ENCODE measurements around the gene FLVCR1.
"Not testable (repeated sequence)": the region's sequence is repeated elsewhere in the genome, so short reads cannot be mapped to it uniquely, and the experiment has no call there.

FLVCR1 gene

DNA sequence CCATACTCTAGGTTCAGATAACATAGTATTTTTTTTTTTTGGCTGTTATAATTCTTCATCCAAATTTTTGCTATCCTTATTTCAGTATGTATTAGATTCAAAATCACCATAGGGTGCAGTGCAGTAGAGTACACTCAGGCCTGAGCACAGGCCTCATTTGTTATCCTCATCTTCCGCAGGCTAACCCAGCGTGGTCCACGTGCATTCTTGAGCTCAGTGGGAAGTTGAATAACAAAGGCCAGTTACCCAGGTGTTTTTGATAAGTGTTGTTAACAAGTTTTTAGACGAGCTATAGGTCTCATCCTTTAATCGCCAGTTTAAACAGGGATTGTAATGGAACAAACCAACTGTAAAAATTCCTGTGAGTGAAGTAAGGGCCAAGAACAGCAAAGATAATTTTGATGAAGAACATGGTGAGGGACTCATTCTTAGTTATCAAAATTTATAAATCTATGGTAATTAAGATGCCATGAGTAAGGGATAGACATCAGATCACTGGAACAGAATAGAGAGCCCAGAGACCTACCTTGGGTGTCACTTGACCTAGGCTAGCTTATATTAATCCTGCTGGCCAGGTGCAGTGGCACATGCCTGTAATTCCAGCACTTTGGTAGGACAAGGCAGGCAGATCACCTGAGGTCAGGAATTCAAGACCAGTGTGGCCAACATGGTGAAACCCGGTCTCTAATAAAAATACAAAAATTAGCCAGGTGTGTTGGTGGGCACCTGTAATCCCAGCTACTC is 22.0 kb downstream of the FLVCR1 start:
- DNase-seq (ENCODE audit: insufficient read length, low spot score): no peak
- FAIRE-seq: no peak
- TF ChIP-seq POLR2A (IDR thresholded peaks at IDR 0.05; ENCODE audit: low read depth, low read length): no peak

DNA sequence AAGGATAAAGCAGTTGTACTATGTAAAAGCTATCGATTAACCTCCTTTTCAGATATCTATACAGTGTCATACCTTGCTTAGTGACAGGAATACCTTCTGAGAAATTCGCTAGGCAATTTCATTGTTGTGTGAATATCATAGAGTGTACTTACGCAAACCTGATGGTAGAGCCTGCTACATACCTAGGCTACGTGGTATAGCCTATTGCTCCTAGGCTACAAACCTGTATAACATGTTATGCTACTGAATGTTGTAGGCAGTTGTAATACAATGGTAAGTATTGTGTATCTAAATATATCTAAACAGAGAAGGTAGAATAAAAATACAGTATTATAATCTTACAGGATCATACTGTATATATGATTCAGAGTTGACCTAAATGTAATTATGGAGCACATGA is 26.5 kb downstream of the FLVCR1 start:
- no peak for TF ChIP-seq POLR2A (IDR thresholded peaks at IDR 0.05; ENCODE audit: low read depth, low read length)
- FAIRE-seq (peak; percentile 50), DNase-seq (ENCODE audit: insufficient read length, low spot score) (no peak)

DNA sequence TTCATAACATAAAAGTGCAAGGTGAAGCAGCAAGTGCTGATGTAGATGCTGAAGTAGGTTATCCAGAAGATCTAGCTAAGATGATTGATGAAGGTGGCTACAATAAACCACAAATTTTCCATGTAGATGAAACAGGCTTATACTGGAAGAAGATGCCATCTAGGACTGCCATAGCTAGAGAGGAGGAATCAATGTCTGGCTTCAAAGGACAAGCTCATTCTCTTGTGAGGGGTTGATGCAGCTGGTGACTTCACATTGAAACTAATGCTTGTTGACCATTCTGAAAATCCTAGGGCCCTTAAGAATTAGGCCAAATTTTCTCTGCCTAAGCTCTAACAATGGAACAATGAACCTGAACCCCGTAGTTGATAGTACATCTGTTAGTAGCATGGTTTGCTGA is 34.0 kb downstream of the FLVCR1 start:
- DNase-seq (ENCODE audit: insufficient read length, low spot score): no peak
- FAIRE-seq: no peak
- TF ChIP-seq POLR2A (IDR thresholded peaks at IDR 0.05; ENCODE audit: low read depth, low read length): no peak

DNA sequence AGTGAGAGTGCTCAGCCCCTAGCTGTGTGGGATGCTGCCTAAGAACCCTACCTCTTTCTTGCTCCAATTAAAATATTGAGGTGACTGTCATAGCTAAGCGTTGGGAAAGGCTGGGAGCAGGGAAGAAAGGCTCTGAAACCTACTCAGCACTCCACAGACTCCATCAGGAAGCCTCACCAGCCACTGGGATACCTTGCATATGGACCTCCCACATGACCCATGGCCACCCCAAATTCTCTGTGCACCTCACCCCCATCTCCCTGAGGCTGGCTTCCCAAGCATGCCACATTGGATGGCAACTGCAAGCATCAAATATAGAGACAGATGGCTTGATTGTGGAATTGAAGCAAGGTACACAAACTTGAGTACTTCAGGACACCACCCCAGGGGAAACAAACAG is 41.8 kb downstream of the FLVCR1 start:
- FAIRE-seq: no peak

DNA sequence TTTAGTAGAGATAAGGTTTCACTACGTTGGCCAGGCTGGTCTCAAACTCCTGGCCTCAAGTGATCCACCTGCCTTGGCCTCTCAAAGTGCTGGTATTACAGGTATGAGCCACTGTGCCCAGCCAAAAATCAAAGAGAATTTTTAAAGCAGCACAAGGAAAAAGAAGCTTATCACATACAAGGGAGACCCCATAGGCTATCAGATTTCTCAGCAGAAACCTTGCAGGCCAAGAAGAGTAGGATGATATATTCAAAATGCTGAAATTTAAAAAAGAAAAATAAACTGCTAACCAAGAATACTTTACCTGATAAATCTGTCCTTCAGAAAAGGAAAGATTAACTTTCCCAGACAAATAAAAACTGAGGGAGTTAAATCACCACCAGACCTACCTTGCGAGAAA is 43.2 kb downstream of the FLVCR1 start:
- no peak for TF ChIP-seq POLR2A (IDR thresholded peaks at IDR 0.05; ENCODE audit: low read depth, low read length)
- FAIRE-seq (no peak), DNase-seq (ENCODE audit: insufficient read length, low spot score) (no peak)

More for the DNA sequence above, 41.8 kb downstream of the FLVCR1 start:
- DNase-seq (ENCODE audit: insufficient read length, low spot score): no peak
- TF ChIP-seq POLR2A (IDR thresholded peaks at IDR 0.05; ENCODE audit: low read depth, low read length): no peak

DNA sequence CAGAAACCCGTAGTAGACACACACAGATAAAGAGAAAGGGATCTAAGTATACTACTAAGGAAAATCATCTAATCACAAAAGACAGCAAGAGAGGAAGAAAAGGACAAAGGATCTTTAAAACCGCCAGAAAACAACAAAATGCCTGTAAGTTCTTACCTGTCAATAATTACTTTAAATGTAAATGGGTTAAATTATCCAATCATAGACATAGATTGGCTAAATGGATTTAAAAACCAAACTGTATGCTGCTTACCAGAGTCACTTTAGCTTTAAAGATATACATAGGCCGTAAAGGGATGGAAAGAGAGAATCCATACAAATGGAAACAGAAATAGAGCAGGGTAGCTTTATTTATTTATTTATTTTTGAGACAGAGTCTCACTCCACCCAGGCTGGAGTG is 44.0 kb downstream of the FLVCR1 start:
- DNase-seq (ENCODE audit: insufficient read length, low spot score): no peak
- FAIRE-seq: no peak
- TF ChIP-seq POLR2A (IDR thresholded peaks at IDR 0.05; ENCODE audit: low read depth, low read length): no peak

DNA sequence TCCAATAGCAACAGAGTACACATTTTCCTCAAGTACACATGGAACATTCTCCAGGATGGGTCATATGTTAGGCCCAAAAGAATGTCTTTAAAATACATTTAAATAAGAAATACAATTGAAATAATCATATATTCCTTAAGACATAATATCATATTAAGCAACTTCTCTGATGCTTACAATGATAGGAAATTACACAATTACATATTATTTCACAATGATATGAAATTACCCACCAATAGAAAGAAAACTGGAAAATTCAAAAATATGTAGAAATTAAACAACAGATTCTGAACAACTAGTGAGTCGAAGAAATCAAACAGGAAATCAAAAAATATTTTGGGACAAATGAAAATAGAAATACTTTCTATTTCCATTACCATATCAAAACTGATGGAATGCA is 45.6 kb downstream of the FLVCR1 start:
- DNase-seq (ENCODE audit: insufficient read length, low spot score): no peak
- no peak for FAIRE-seq
- TF ChIP-seq POLR2A (IDR thresholded peaks at IDR 0.05; ENCODE audit: low read depth, low read length): no peak

DNA sequence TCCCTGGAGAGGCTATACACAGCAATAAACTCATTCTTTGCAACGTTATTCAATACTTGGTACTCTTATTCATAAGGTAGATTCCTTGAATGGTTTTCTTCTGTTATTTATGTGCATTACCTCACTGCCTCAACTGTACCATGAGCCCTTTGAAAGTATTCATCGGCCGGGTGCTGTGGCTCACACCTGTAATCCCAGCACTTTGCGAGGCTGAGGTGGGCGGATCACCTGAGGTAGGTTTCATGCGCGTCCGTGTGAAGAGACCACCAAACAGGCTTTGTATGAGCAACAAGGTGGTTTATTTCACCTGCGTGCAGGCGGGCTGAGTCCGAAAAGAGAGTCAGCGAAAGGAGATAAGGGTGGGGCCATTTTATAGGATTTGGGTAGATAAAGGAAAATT is 50.0 kb downstream of the FLVCR1 start:
- not testable (repeated sequence) for DNase-seq (ENCODE audit: insufficient read length, low spot score); FAIRE-seq

DNA sequence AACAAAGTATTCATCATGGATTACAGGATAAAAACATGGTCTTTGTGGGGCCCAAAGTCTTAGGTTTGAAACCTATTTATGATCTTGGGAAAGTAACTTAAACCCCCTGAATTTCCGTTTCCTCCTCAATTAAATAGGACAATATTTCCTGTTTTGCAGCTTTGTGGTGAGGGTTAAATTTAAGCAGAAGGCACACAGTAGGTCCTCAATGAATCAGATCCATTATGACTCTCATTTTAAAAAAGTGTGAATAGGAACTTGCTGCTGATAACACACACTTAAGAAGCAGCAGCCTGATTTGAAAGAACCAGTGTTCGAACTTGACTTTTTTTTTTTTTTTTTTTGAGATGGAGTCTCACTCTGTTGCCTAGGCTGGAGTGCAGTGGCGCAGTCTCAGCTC is 50.9 kb downstream of the FLVCR1 start:
- no peak for TF ChIP-seq POLR2A (IDR thresholded peaks at IDR 0.05; ENCODE audit: low read depth, low read length)
- FAIRE-seq (no peak), DNase-seq (ENCODE audit: insufficient read length, low spot score) (no peak)

DNA sequence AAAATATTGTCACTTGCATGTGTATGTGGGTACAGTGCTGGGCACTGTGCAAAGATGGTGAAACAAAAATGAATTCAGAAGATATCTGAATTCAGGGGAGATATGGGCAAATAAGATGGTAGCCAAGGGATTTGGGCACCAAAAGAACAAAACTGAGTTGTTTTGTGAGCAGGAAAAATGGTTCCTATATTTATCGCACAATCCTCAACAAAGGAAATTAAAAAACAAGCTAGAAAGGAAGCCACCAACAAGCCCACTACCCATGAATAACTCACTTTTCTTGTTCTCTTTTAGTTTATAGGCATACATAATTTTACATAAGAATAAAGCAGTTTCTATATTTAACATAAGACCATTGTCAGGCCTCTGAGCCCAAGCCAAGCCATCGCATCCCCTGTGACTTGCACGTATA is 51.6 kb downstream of the FLVCR1 start:
- FAIRE-seq: no peak
- TF ChIP-seq POLR2A (IDR thresholded peaks at IDR 0.05; ENCODE audit: low read depth, low read length): no peak
- no peak for DNase-seq (ENCODE audit: insufficient read length, low spot score)

DNA sequence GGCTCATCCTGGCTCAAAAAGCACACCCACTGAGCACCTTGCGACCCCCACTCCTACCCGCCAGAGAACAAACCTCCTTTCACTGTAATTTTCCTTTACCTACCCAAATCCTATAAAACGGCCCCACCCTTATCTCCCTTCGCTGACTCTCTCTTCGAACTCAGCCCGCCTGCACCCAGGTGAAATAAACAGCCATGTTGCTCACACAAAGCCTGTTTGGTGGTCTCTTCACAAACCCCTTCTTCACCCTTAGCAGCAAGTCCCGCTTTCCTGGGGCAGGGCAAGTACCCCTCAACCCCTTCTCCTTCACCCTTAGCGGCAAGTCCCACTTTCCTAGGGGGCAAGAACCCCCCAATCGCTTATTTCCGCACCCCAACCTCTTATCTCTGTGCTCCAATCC is 52.1 kb downstream of the FLVCR1 start:
- not testable (repeated sequence) for FAIRE-seq; DNase-seq (ENCODE audit: insufficient read length, low spot score)

DNA sequence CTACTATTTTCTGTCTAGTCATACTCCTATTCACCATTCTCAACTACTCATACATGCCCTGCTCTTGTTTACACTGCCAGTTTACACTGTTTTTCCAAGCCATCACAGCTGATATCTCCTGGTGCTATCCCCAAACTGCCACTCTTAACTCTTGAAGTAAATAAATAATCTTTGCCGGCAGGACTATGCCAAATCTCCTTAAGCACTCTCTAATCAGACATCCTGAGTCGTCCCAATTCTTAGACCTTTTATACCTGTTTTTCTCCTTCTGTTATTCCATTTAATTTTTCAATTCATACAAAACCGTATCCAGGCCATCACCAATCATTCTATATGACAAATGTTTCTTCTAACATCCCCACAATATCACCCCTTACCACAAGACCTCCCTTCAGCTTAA is 55.6 kb downstream of the FLVCR1 start:
- FAIRE-seq; DNase-seq (ENCODE audit: insufficient read length, low spot score): not testable (repeated sequence)

DNA sequence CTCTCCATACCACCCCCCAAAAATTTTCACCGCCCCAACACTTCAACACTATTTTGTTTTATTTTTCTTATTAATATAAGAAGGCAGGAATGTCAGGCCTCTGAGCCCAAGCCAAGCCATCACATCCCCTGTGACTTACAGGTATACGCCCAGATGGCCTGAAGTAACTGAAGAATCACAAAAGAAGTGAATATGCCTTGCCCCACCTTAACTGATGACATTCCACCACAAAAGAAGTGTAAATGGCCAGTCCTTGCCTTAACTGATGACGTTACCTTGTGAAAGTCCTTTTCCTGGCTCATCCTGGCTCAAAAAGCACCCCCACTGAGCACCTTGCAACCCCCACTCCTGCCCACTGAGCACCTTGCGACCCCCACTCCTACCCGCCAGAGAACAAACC is 56.0 kb downstream of the FLVCR1 start:
- FAIRE-seq: not testable (repeated sequence)

DNA sequence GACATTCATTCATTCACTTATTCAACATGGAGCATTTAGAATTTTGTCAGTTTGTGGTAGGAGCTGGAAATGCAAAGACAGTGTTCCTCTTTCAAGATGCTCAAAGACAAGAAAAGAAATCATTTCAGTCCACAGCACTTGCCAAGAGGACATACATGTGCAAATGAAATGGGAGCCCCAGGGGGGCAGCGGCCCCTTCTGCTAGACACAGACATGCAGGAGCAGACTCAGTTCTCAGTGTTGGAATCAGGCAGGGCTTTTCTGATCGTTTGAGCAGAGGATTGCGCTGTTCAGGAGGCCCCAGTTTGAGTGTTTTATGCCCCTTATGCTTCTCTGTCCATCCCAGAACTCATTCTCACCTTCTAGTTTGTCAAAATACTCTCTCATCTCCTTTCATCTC is 56.7 kb downstream of the FLVCR1 start:
- TF ChIP-seq POLR2A (IDR thresholded peaks at IDR 0.05; ENCODE audit: low read depth, low read length): no peak
- FAIRE-seq: no peak
- DNase-seq (ENCODE audit: insufficient read length, low spot score): no peak

More for the DNA sequence above, 56.0 kb downstream of the FLVCR1 start:
- not testable (repeated sequence) for DNase-seq (ENCODE audit: insufficient read length, low spot score)

DNA sequence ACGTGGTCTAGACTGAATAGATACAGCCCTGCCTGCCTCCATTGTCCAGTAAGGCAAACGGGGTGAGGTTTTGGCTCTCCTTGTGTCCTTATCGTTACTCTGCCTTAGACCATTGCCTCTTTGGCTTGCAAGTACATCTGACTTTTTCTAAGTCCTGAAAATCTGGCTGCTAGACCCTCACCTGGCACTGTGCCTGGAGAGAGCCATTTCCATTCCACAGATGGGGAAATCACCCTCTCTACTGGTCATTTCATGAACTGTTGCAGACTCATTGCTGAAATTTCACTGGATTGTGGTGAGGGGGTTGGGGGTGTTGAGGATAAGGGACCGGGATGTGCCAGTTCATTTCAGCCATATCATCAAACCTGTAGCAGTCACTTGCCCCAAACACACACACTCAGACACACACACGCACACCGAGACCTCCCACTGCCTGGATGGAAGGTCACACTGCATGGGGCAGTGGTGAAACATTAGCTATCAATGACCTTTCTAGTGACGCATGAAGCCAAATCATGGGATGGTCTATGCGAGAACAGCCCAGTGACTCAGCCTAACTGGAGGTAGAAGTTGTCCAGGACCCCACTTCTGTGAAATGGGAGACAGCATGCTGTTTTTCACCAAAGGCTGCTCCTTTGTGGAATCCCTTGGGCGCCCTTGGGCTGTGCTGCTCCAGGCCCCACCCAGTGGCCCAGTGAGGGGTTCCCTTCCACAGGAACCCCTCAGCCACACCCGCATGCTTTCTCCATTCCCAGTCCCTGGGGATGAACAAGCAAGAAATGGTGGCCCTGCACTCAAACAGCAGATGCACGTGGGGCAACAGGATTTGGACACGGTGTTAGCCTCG is 57.4 kb downstream of the FLVCR1 start:
- FAIRE-seq (no peak), DNase-seq (ENCODE audit: insufficient read length, low spot score) (no peak)
- no peak for TF ChIP-seq POLR2A (IDR thresholded peaks at IDR 0.05; ENCODE audit: low read depth, low read length)
